Calu3 (cell line): ENCODE measurements around the gene LAD1. TPM values are rescaled to one million over a fixed set of nuclear protein-coding genes. Genes with fewer than 3 reads are reported as not detected.

Experiments used
- BruUV-seq: library from RNA; stranded (reverse); fragments of 400-500 nt; replicated peaks from 2 replicates; lab custom pipeline; 2021; lab: Mats Ljungman, UMichigan
- CTCF ChIA-PET: fragments of 300-600 bp; sonication (Branson Sonifier 250); formaldehyde crosslinking; loops from one replicate; lab custom pipeline; 2022; ENCODE audit warnings: antibody characterized with exemption; lab: Charles Lee
- DNase-seq: peaks from one replicate; pipeline ENCODE4 v3.0.0; 2022
- H3K27ac Mint-ChIP-seq: one replicate; pipeline ENCODE4 v1.8.0; 2022; ENCODE audit warnings: mixed read lengths; ENCODE audit not compliant: unreplicated experiment
- H3K27me3 Mint-ChIP-seq: one replicate; pipeline ENCODE4 v1.8.0; 2022; ENCODE audit warnings: mixed read lengths; ENCODE audit not compliant: unreplicated experiment
- H3K36me3 Mint-ChIP-seq: one replicate; pipeline ENCODE4 v1.8.0; 2022; ENCODE audit warnings: mild to moderate bottlenecking, moderate library complexity, mixed read lengths; ENCODE audit not compliant: insufficient read depth, unreplicated experiment
- H3K4me1 Mint-ChIP-seq: one replicate; pipeline ENCODE4 v1.8.0; 2022; ENCODE audit warnings: mild to moderate bottlenecking, low read depth, mixed read lengths; ENCODE audit not compliant: unreplicated experiment
- H3K4me3 Mint-ChIP-seq: one replicate; pipeline ENCODE4 v1.8.0; 2022; ENCODE audit warnings: mild to moderate bottlenecking, low read depth, moderate library complexity, mixed read lengths; ENCODE audit not compliant: unreplicated experiment
- H3K9me3 Mint-ChIP-seq: one replicate; pipeline ENCODE4 v1.8.0; 2022; ENCODE audit warnings: low read depth, mixed read lengths; ENCODE audit not compliant: unreplicated experiment
- CTCF ChIP-seq: fragments of 200-600 bp; IDR thresholded peaks from one replicate; pipeline ENCODE4 v1.8.0; 2022; ENCODE audit warnings: antibody characterized with exemption; ENCODE audit not compliant: unreplicated experiment
- intact Hi-C: fragments of 100-400 bp; cut with micrococcal nuclease; formaldehyde crosslinking; loops from one replicate; pipeline ENCODE4 v1.10.0; 2022; ENCODE audit not compliant: unreplicated experiment
- total RNA-seq: library from RNA; stranded (reverse); gene quantifications from 2 replicates; pipeline ENCODE4 v1.2.3, GENCODE V29; 2022

Gene LAD1
- total RNA-seq, 1 experiment from 2014 or later = 209 TPM

GRCh38 chr1:201389051-201389450 lies 10.1 kb downstream of the LAD1 start:
- CTCF ChIA-PET = interaction anchor here (0.8 to 1.0 kb wide), 2 partner anchors 22 to 46 kb away, joined by 3 to 6 read pairs; no protein-coding TSS in a partner anchor
- intact Hi-C loops = no loop called here
- no peak for DNase-seq
- peaks cover 42% of the 10 kb centered on the region for H3K4me1 Mint-ChIP-seq
- no peak overlapping the region for H3K4me3 Mint-ChIP-seq
- BruUV-seq = no TSS peak
- no peaks in the 10 kb centered on the region for H3K9me3 Mint-ChIP-seq
- no peak for TF ChIP-seq CTCF
- peaks cover 84% of the 10 kb centered on the region for H3K36me3 Mint-ChIP-seq
- no peak overlapping the region for H3K27ac Mint-ChIP-seq
- H3K27me3 Mint-ChIP-seq = no peaks in the 10 kb centered on the region

GRCh38 chr1:201386208-201386607 lies 12.9 kb downstream of the LAD1 start:
- no peak for DNase-seq
- BruUV-seq = TSS peak; percentile 62
- Mint-ChIP-seq H3K27ac (no peak overlapping the region), H3K27me3 (no peaks in the 10 kb centered on the region), H3K4me3 (no peak overlapping the region), H3K9me3 (no peaks in the 10 kb centered on the region), H3K36me3 (peaks cover 84% of the 10 kb centered on the region), H3K4me1 (peaks cover 17% of the 10 kb centered on the region)
- intact Hi-C loops = no loop called here
- no peak for TF ChIP-seq CTCF
- CTCF ChIA-PET = interaction anchor here (1.0 to 2.4 kb wide), 5 partner anchors 10 to 127 kb away, joined by 3 to 14 read pairs (median 6); no protein-coding TSS in a partner anchor

- intact Hi-C loops = loop anchor here (2.0 kb wide), 1 partner anchor 23 kb away; no protein-coding TSS in a partner anchor
- BruUV-seq = no TSS peak
- TF ChIP-seq CTCF = peak; percentile 93
- H3K4me1 Mint-ChIP-seq = peaks cover 18% of the 10 kb centered on the region
- CTCF ChIA-PET = interaction anchor here (0.8 to 2.4 kb wide), 7 partner anchors 9 to 128 kb away, joined by 3 to 14 read pairs (median 5); no protein-coding TSS in a partner anchor
- peak; percentile 93 for DNase-seq
- H3K9me3 Mint-ChIP-seq = no peaks in the 10 kb centered on the region
- no peak overlapping the region for H3K4me3 Mint-ChIP-seq
- H3K36me3 Mint-ChIP-seq = peaks cover 89% of the 10 kb centered on the region
- H3K27me3 Mint-ChIP-seq = no peaks in the 10 kb centered on the region
- H3K27ac Mint-ChIP-seq = peak overlapping the region; percentile 33
Observed at GRCh38 chr1:201385299-201385891, 13.7 kb downstream of the LAD1 start.

GRCh38 chr1:201384406-201384782 lies 14.7 kb downstream of the LAD1 start:
- Mint-ChIP-seq H3K4me3 (no peak overlapping the region), H3K4me1 (peaks cover 18% of the 10 kb centered on the region), H3K9me3 (no peaks in the 10 kb centered on the region), H3K27ac (peak overlapping the region; percentile 14), H3K36me3 (peaks cover 94% of the 10 kb centered on the region), H3K27me3 (peaks cover 2% of the 10 kb centered on the region)
- no peak for TF ChIP-seq CTCF
- no TSS peak for BruUV-seq
- CTCF ChIA-PET = interaction anchor here (1.2 to 2.4 kb wide), 2 partner anchors 9 to 22 kb away, joined by 4 to 14 read pairs; no protein-coding TSS in a partner anchor
- intact Hi-C loops = loop anchor here (2.0 kb wide), 1 partner anchor 24 kb away; no protein-coding TSS in a partner anchor
- no peak for DNase-seq
